Anterior cingulate cortex (tissue), 58 donors: ENCODE measurements around the gene GALNT2.

ENCODE experiments used
- DNase-seq, 58 donors: peaks; one replicate each; lab custom pipeline; 2025; lab: John Stamatoyannopoulos, UW

GALNT2 gene

DNA sequence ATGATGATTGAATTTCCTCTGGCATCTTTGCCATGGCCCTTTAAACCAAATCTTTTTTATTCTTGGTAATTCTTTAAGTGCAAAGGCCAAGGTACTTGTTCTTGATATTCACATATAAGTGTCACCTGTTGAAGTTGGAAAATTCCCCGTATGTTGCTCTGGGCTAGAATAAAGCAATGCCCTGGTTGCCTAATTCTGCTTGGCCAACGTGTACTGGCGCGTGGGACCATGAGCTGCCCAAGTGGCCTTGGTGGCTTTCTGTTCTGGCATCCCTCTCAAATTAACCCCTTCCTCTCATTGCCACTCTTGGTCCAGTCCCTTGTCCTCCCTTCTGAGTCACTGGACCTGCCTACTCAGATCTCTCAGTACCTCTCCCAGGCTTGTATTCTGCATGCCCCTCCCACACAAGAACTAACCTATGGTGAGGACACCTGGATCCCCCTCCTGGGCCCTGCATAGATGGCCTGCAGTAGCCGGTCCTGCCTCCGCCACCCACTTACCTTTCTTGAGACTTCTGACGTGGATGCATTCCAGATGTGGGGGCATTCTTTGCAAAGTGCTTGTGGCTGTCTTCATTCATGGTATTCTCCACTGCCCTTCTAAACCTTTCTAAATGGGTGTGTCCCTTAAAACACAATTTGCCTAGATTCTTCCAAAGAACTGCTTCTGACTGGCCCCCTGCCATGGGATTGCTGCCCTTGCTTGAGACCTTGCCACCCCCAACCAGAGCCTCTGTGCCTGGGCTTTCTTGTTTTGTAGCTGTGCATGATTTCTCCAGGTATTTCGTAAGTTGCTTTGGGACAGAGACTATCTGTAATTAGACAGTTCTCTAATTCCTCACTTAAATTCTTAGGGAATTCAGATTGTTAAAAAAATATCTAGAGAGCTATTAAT, 152.4 kb downstream of the GALNT2 start:
- no peak for DNase-seq

DNA sequence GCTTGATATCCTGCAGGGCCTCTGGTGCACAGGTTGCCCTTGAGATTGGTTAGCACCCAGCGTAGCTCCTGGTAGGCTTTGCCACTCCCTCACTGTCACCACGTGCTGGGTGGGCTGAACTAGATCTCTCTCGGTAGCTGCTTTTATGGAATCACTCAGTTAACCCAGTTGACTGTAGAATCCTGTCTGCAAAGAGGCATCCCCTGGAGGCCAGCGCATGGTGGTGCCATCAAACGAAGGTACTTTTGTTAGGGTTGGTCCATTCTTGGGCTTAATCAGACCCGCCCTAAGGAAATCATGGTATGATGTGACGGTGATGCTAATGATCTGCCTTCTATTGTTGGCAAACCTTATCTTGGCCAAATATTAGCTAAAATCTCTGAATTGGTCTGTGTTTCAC, 153.4 kb downstream of the GALNT2 start:
- DNase-seq, result no peak

GRCh38 chr1:230220907-230221306, 153.9 kb downstream of the GALNT2 start:
- DNase-seq, result no peak

GRCh38 chr1:230222678-230223077, 155.6 kb downstream of the GALNT2 start:
- no peak for DNase-seq

- no peak for DNase-seq
Observed at GRCh38 chr1:230224101-230224960, 157.3 kb downstream of the GALNT2 start.

DNA sequence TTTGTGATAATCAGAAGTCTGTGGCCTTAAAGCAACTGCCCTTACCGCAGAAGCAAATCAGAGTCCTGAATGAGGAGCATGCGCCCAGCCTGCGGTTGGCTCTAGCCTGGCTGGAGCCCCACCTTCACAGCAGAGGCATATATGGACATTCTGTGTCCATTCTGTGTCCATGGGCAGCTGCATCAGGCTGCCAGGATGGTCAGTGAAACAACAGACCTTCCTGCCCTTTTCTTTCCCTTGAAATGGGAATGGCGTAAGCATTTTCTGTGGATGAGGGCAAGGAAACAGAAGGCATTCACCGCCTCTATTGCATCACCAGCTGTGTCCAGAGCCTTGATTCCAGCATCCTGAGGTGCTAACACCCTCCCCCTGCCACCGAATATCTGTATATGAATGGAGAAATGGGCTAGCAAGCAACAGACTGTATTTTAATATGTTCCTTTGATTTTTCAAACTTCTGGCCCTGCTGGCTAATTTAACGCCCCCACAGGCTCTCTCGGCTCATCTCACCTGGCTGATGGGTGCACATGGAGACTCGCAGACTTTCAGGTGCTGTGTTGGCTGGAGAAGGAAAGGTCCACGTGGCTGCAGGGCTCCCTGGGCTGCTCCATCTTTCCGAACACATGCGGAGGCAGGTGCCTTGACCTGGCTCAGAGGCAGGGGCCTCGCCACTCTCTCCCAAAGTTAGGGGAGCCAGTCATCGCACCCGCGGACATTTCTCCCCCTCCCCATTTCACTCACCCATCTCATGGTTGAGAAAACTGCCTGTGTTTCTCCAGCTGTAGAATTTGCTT, 159.2 kb downstream of the GALNT2 start:
- DNase-seq, result no peak

DNA sequence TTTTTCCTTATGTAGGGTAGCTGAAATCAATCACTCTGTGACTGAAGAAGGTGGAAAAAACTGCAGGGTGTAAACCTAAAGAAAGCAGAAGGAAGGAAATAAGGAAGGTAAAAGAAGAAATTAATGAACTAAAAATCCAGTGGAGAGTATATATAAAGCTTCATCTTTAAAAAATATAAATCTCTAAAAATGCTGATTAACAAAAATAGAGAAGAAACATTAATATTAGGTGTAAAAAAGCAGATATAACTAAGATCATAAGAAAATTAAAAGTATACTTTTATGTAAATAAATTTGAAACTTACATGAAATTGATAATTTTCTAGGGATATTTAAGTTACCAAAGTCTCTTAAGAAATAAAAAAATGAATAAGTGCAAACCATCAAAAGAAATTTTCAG, 159.8 kb downstream of the GALNT2 start:
- DNase-seq, result no peak

DNA sequence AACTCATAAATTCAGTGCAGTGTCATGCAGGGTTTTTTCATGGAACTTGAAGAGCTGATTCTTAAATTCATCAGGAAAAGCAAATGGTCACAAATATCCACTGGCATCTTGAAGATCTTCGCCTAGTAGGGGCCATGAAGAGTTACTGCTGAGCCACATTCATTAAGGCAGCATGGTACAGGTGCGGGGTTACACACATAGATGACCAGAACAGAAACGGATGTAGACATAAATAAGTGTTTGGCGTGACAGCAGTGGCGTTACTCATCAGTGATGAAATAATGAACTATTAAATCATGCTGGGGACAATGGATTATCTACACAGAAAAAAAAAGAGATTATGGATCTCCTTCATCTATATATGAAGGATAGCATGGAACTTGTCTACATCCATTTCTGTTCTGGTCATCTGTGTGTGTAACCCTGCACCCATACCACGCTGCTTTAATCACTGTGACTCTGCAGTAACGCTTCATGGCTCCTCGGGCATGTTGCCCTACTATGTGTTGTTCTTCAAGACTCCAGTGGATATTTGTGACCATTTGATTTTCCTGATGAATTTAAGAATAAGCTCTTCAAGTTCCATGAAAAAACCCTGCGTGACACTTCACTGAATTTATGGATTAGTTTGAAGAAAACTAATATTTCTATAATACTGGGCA, 161.3 kb downstream of the GALNT2 start:
- no peak for DNase-seq

DNA sequence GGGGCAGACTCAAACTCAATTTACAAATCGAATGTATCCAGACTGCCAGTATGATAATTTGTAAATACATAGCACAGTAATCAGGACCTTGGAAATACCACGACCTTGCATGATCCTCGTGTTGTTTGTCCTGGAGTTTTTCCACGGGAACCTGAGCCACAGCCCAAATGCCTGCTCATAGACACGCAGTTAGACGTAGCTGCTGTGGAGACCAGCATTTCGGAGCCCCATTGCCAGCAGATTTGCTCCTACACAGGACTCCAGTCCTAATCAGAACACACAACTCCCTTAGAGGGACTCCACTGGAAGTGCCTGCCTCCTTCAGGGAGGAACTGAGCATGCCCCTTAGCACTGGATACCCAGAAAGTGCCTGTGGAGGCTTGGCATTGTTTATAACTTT, 163.2 kb downstream of the GALNT2 start:
- no peak for DNase-seq

GRCh38 chr1:230230948-230231773, 164.1 kb downstream of the GALNT2 start:
- DNase-seq, result no peak

- no peak for DNase-seq
Observed at GRCh38 chr1:230231774-230232145, 164.7 kb downstream of the GALNT2 start.

- DNase-seq, result no peak
Observed at GRCh38 chr1:230232371-230232771, 165.3 kb downstream of the GALNT2 start.

DNA sequence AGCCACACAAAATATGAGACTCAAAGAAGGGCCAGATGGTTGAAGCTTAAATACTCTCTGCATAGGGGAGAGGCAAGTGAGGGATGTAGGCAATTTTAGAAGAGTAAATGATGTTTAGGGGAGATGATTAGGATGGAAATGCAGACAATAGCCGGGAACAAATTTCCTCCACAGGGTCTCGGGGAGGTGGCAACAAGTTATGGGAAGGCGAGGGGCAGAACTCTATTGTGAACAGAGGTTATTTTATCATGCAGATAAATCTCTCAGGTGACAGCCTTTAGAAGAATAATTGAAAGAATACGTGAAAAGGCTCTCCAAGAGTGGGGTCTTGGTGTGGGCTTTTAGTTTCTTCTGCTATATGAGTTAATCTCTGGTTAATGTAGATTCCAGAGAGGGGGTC, 166.7 kb downstream of the GALNT2 start:
- DNase-seq, result no peak

DNA sequence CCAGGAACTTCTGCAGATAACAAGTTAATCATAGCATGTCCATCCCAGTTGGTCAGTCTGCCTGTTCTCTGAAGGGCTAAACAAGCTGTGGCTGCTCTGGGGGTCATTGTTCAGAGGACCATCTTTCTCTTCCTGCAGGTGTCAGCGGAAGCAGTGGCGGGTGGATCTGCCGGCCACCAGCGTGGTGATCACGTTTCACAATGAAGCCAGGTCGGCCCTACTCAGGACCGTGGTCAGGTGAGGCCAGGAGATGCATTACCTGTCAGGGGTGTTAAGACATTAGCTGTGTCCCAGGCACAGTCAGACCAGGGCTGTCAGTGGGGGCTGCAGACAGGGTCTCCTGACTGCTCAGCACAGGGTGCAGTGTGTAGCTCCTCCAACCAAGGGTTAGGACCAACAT, 168.8 kb downstream of the GALNT2 start:
- DNase-seq, result no peak

GRCh38 chr1:230236301-230237008, 169.4 kb downstream of the GALNT2 start:
- no peak for DNase-seq

DNA sequence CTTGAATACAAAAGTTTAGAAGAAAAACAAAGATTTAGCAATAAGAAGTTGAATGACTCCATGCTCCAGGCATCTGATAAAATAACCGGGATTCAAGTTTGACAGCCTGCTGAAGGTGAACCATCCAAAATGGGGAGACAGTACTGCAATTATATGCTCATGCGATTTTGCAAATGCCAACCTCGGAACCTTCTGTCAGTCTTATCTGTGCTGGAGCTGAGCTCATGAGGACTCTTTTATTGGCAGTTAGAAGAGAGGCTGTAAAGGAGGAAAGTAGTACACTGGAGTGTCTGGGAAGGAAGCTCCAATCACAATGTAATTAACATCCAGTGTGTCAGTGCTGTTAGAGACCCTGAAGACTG, 170.0 kb downstream of the GALNT2 start:
- no peak for DNase-seq

- no peak for DNase-seq
Observed at GRCh38 chr1:230237805-230238204, 170.8 kb downstream of the GALNT2 start.

DNA sequence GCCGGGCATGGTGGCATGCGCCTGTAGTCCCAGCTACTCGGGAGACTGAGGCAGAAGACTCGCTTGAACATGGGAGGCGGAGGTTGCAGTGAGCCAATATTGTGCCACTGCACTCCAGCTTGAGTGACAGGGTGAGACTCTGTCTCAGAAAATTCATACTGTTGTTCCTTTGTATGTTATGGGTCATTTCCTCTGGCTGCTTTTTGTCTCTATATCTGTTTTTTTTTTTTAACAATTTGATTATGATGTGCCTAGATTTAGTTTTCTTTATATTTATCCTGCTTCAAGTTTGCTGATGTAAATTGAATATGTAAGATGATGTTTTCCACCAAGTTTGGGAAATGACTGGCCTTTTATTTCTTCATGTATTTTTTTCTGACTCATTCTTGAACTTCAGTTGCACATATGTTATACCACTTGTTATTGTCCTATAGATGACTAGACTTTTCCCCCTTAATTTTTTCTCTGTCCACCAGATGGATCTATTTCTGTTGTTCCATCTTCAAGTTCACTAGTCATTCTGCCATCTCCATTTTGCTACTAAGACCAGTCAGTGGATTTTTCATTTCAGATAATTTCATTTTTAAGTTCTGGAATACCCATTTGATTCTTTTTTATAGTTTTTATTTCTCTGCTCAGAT, 173.5 kb downstream of the GALNT2 start:
- no peak for DNase-seq
